HG03103 (cell line): ENCODE data around the gene SUMO3.
A peak's percentile ranks its signal among the peaks of the same experiment; 100 is the strongest.

ENCODE experiments used
- ATAC-seq: cut with Tn5 transposase; IDR thresholded peaks from one replicate; pipeline ENCODE4 v1.9.1; 2021; ENCODE audit warnings: low read depth; ENCODE audit not compliant: unreplicated experiment

SUMO3 gene

DNA sequence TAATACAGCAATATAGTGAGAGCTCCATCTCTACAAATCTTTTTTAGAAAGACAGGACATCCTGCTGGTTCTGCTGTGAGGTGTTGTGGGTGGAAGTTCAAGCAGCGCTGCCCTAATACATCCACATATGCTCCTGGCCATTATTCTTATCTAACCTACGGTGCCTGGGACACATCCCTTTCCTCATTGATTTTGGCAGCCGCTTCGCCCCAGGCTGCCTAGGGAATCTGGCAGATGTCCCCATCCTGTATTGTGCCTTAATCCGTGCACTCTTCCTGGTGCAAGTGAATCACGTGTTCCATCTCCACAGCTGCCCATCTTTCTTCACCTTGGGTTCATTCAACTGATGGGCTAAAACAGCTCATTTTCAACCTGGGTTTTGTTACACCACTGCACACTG lies 13.1 kb downstream of the SUMO3 start:
- ATAC-seq: no peak

DNA sequence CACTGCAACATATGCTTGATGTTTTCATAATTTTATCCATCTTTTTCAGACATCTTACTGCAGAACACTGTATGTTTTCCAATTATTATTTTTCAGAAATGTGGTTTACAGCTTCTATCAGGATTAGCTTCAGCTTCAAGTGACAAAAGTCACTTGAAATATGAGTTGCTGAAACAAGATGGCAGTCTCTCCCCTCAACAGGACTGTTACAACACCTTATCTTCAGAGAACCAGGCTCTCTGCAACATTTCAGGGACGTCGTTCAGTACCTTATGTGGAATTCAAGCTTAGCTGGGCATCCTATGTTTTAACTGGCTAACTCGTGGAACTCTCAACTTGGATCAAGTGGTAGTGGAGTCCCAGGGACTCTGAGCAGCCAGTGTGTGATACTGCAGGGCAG lies 14.2 kb downstream of the SUMO3 start:
- no peak for ATAC-seq

DNA sequence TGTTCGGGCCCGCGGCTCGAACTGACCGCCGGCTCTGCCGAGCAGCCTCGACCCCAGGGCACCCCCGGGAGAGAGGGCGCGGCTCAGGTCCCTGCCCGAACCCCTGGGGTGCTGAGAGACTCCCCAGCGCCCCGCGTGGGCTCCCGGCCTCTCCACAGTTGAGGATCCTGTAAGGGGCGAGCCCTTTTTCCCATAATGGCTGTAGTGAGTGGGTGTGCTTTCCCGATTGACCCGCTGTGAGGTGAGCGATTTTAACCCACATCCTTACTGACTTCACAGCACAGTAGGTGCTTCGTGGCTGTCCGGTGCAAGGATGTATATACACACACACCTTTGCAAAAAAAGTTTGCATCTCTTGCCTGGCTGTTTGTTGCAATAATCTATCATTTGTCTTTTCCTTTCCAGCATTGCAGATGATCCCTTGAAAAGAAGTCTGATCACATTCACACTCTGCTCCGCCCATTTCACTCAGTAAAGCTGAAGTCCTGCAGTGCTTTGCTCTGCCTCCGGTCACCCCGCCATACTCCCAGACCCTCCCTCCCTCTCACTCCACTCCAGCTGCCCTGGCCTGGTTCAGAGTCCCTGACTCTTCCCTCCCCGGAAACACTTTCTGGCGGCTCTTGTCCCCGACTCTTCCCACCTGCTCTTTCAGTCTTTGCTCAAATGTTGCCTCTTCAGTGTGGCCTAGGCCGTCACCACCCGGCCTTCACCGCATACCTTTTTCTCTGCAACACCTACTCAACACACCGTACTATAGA lies 15.3 kb downstream of the SUMO3 start:
- no peak for ATAC-seq

DNA sequence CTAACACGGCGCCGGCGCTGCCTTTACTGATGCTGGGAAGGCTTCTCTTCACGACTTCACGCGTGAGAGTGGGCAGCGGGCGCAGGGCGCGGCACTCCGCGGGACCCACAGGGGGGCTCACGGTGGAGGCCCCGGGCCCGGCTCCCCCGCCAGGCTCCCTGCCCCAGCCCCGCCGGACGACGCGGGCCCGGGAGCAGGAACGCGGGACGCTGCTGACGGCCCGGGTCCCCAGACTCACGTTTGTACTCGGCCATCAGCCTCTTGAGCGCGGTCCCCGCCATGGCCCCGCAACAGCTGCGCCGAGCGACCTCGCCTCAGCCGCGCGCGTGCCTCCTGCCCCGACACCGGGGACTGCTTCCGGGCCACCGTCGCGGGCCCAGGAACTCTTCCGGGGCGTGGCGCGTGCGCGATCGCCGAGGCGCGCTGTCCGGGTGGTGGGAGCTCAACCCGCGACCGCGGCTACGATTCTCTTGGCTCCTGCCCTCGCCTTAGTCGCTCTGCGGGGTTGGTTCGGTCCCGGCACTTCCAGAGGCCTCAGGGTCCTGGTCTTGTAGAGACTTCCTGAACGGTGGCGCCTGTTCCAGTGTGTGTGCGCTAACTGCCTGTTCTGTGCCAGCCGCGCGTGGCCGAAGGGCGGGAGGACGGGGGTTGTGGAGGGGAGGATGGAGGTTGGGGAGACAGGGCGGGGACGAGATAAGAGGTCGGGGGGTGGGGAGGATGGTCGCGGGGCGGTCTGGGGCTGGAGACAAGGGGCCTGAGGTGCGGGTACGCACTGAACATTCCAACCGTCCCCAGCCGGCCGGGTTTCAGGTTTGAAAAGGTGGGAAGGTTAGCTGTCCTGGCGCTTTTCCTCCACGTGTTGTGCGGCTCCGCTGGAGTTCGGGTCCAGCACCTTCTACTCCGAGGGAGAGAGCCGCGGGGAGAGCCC lies 16.1 kb downstream of the SUMO3 start, which contains the start of gene UBE2G2:
Gene UBE2G2, minus strand, starts transcription at position 353 of the 928 bp plus-strand sequence. Its CDS starts 72 bp downstream, at position 281.
- peak; percentile 69 for ATAC-seq

DNA sequence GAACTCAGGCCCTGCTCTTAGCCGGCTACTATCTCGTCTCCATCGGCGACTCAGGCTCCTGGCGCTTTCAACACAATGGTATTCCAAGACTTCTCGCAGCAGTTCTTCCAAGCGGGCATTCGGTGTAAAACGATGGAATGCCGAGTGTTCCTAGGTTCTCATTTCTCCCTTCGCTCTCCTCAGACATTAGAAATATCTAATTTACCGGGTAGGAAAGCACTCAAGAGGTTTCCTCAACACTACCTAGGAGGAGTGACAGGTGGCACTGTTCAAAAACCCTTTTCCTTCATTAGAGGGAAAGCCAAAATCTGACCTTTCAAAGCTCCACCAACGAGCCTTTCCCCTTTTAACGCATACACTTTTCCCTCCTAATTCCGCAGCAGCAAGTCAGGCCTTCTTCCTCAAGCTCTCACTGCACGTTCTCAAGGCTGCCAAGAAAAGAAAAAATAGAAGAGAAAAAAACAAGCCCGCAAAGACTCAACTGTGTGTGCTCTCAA lies 16.8 kb downstream of the SUMO3 start:
- ATAC-seq: no peak

DNA sequence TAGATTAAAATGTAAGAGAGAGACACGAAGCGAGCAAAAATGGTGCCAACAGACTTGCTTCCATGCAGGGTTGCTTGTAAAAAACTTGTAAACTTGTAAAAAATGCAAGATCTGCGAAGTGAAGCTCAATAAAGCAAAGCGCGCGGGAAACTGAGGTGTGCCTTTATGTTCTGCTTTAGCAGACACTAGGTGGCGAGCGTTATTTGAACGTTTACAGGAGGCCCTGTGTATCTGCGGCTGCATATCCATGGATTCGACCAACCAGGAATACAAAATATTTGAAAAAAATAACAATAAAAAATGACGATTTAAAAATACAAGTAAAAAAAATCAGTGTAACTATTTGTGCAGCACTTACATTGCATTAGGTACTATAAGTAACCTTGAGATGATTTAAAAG lies 17.8 kb downstream of the SUMO3 start:
- ATAC-seq: no peak

DNA sequence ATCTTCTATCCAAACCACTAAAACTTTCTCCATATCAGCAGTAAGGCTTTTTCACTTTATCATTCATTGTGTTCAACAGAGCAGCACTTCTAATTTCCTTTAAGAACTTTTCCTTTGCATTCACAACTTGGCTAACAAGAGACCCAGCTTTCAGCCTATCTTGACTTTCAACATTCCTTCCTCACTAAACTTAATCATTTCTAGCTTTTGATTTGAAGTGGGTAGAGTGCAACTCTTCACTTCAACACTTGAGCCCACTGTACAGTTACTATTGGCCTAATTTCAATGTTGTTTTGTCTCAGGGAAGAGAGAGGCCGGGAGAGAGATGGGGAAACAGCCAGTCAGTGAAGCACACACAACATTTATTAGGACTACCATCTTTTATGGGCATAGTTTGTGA lies 18.2 kb downstream of the SUMO3 start:
- no peak for ATAC-seq

DNA sequence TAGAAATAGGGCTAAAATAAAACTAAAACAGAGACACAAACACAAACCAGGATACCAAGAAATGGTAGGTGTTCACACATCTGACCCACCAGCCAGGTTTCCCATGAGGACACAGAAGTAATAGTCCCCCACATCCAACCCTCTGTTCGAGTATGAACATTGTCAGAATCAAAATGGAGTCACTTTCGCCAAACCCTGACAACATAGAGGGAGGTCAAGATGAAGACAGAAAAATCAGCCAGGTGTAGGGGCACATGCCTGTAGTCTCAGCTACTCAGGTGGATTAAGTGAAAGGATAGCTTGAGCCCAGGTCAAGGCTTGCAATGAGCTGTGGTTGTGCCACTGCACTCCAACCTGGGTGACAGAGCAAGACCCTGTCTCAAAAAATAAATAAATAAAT lies 20.1 kb downstream of the SUMO3 start:
- ATAC-seq: no peak

DNA sequence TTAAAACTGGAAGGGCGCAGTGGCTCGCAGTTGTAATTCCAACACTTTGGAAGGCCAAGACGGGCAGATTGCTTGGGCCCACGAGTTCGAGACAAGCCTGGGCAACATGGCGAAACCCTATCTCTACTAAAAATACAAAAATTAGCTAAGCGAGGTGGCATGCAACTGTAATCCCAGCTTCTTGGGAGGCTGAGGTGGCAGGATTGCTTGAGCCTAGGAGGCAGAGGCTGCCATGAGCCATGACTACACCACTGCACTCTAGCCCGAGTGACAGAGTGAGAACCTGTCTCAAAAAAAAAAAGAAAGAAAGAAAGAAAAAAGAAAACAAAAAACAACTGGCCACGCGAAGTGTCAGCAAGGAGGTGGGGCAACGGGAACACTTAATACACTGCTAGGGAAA lies 22.5 kb downstream of the SUMO3 start:
- ATAC-seq: no peak

DNA sequence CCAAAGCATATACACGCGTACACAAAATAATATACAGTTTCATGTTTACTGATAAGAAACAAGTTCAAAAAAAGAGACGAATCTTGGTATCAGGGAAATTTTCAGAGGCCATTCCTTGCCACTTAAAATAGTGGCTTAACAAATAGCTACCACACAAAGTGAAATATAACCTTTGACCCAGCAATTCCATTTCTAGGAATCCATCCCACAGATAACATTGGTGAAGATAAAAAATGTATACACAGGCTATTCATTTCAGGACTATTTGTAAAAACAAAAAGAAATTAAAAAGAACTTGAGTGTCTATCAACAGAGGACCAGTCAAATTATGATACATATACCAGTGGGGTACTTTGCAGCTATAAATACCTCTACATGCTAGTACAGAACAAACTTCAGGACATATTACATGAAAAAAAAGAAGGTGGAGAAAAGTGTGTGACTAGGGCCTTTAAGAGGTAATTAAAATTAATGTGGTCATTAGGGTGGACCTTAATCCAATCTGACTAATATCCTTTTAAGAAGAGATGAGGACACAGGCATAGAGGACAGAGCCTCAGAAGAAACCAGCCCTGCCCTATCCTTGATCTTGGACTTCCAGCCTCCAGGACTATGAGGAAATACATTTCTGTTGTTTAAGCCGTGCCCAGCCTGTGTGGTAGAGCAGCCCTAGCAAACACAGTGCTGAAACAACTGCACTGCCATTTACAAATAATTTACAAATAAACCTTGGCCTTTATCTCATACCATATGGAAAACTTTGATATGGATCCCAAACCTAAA lies 24.1 kb downstream of the SUMO3 start:
- ATAC-seq: no peak

DNA sequence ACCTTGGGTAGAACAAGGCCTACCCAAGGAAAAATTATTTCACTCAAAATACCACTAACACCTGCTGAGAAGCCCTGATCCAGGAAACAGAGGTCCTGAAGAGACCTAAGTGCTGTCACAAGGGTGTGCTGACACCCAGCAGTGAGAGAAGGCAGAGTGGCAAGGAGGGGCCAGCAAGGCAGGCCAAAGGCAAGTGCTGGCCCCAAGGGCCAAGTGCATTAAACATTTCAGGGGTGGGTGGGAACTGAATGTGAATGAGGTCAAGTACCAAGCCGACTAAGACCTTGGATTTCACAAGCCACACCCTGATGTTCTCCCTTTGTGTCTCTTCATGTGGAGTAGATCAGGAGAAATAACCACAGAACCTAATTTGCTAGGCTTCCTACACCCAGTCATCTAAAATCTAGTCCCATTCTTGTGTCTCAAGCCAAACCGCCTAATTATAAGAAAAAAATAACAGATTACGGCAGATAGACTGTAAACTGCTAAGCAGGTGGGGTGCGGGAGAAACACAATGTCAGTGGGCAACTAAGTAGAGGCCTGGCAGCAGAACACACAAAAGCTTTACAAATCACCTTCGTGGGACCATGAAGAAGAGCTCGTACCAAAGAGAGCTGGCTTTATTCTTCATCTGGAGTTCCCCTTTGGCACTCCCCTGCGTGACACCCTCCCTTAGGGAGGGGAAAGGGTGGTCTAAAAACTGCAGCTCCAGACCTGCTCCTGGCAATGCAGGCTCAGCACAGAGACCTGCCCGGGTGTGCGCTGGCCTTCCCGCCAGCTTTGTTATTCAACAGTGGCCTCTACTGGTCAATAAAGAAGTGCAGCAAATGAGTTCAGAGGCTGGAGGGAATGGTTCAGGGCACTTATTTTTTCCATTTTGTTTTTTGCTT lies 24.9 kb downstream of the SUMO3 start:
- ATAC-seq: no peak

DNA sequence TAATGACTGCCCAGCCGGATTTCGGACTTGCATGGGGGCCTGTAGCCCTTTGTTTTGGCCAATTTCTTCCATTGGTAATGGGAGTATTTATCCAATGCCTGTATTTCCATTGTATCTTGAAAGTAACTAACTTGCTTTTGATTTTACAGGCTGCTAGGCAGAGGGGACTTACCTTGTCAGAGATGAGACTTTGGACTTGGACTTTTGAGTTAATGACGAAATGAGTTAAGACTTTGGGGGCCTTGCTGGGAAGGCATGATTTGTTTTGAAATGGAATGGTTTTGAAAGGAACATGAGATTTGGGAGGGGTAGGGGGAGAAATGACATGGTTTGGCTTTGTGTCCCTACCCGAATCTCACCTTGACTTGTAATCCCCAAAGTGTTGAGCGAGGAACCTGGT lies 25.9 kb downstream of the SUMO3 start:
- ATAC-seq: no peak

DNA sequence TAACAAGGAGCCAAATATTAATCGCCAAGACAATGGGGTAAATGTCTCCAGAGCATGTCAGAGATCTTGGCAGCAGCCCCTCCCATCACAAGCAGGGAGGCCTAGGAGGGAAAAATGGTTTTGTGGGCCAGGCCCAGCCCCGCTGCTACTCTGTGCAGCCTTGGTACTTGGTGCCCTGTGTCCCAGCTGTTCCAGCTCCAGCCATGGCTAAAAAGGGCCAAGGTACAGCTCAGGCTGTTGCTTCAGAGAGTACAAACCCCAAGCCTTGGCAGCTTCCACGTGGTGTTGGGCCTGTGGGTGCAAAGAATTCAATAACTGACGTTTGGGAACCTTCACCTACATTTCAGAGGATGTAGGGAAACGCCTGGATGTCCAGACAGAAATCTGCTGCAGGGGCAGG lies 26.6 kb downstream of the SUMO3 start:
- no peak for ATAC-seq

DNA sequence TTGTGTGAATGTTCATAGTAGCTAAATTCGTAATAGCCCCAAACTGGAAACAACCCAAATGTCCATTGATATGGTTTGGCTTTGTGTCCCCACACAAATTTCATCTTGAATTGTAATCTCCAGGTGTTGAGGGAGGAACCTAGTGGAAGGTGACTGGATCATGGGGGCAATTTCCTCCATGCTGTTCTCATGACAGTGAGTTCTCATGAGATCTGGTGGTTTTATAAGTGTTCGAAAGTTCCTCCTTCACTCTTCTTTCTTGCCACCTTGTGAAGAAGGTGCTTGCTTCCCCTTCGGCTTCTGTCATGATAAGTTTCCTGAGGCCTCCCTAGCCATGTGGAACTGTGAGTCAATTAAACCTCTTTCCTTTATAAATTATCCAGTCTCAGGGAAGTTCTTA lies 27.5 kb downstream of the SUMO3 start:
- no peak for ATAC-seq

DNA sequence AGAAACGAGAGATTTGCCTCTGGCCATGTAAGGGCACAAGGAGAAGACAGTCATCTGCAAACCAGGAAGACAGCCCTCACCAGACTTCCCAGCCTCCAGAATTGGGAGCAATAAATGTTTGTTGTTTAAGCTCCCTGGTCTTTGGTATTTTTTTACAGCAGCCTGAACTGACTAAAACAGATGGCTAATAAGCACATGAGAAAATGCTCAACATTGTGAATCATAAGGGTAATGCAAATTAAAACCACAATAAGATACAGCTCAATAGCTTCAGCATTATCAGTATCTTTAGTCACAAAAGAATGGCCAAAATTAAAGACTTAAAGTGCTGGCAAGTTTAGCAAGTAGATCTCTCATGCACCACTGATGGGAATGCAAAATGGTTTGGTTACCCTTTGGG lies 28.0 kb downstream of the SUMO3 start:
- no peak for ATAC-seq

DNA sequence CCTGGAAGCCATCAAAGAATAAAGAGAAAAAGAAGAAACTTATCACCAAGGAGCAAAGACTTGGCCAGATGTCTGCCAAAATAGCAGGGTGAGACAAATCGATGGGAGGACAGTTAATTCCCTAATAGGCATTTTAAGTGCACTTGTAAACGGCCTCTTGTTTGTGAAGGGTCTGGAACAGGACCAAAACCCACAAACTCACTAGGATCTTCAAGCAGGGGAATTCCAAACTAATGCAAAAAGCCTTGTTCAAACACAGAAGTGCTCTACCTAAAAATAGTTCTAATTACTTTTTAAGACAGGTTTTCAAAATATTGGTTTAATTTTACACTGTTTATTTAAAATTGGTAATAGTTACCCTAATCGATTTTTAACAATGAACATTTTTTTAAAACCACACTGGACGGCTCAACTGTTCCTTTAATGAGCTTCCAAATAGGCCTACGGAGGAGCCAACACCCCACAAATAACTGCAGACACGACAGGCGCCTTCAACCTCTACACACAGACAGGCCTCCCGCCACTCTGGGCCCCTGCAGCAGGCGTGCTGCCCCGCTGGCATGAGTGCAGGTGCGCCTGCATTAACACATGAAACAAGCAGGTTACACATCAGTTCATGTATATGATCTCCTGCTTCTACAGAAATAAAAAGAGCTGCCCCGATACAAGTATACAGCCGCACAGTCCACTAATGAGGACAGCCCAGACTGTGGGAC lies 32.1 kb downstream of the SUMO3 start:
- no peak for ATAC-seq

DNA sequence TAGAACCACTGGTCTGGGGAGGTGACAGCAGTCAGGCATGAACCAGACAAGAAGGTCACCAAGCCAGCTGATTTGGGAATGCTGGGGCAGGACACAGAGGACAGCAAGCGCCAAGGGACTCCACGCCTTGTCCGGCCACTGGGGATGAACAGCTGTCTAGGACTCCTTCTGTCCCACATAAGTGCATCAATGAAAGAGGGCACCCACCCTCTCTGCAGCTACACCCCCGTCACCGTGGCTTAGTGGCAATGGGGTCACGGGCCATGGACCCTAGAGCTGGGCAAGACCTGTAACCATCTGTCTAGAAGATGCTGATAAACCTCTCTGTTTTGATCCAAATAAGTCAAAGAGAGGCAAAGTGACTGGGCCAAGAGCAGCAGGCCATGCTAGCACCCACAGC lies 33.1 kb downstream of the SUMO3 start:
- ATAC-seq: no peak

DNA sequence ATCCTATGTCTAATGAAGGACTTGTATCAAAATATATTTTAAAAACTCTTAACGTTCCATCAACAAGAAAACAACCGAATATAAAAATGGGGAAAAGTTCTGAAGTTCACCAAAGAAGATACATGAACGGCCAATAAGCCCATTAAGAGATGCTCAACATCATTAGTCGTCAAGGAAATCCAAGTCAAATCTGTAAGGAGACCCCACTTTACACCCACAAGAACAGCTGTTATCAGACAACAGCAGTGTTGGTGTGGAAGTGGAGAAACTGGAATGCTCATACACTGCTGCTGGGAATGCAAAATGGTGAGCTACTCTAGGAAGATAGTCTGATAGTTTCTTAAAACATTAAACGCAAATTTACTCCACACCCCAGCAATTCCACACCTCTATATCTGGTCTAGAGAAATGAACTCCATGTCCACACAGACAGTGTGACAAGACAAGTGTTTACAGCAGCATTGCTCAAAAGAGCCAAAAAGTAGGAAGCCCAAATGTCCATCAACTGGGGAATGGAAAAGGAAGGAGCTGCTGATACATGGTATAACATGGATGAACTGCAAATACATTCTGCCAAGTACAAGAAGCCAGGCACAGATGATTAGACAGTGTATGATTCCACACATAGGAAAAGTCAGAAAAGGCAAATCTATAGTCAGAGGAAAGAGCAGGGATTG lies 34.7 kb downstream of the SUMO3 start:
- ATAC-seq: no peak
